DND-41 (cell line): ENCODE data around the gene SCUBE1.

Experiments
- CTCF ChIP-seq: IDR thresholded peaks from 2 replicates; pipeline ENCODE4 v1.5.1; 2012; ENCODE audit warnings: borderline replicate concordance, low read length, moderate library complexity, mild to moderate bottlenecking; ENCODE audit not compliant: poor library complexity, severe bottlenecking; ENCODE audit errors: extremely low read depth
- EZH2 ChIP-seq: IDR thresholded peaks from 3 replicates; pipeline ENCODE4 v1.6.1; 2012; ENCODE audit warnings: borderline replicate concordance, low read depth, mild to moderate bottlenecking, moderate library complexity, low read length, inconsistent platforms; ENCODE audit not compliant: severe bottlenecking

GRCh38 chr22:43155789-43156188 is 187.4 kb downstream of the SCUBE1 start:
- TF ChIP-seq CTCF = no peak
- TF ChIP-seq EZH2 = no peak
